Mesenchymal stem cell (in vitro differentiated cells and primary cell): ENCODE data around the gene POP7.

Experiments used
- DNase-seq: peaks from one replicate; pipeline ENCODE4 v3.0.0-alpha.2; 2013
- H2AFZ ChIP-seq: one replicate; pipeline ENCODE4 v1.6.1; 2013; ENCODE audit warnings: low read depth, mild to moderate bottlenecking, control low read depth, inconsistent platforms, low read length, moderate library complexity
- H2AK5ac ChIP-seq: 2 replicates; pipeline ENCODE4 v1.6.1; 2013; ENCODE audit warnings: low read length, moderate library complexity, mild to moderate bottlenecking, inconsistent platforms; ENCODE audit not compliant: severe bottlenecking
- H2BK120ac ChIP-seq: one replicate; pipeline ENCODE4 v1.6.1; 2013; ENCODE audit warnings: low read depth, mild to moderate bottlenecking, inconsistent platforms, low read length, moderate library complexity
- H2BK12ac ChIP-seq, 2 experiments: one replicate each; pipeline ENCODE4 v1.6.1; 2013; ENCODE audit warnings: inconsistent platforms in 2 of 2, low read length in 2 of 2, mild to moderate bottlenecking in 2 of 2, moderate library complexity in 2 of 2, control low read depth in 1 of 2
- H2BK15ac ChIP-seq: one replicate; pipeline ENCODE4 v1.6.1; 2013; ENCODE audit warnings: mild to moderate bottlenecking, low read depth, inconsistent platforms; ENCODE audit not compliant: poor library complexity, severe bottlenecking
- H2BK5ac ChIP-seq: 2 replicates; pipeline ENCODE4 v1.6.1; 2013; ENCODE audit warnings: low read depth, mild to moderate bottlenecking, low read length, control low read depth, inconsistent platforms; ENCODE audit not compliant: poor library complexity, severe bottlenecking
- H3K14ac ChIP-seq, 2 experiments: one replicate each; pipeline ENCODE4 v1.6.1; 2013; ENCODE audit warnings: inconsistent platforms in 2 of 2, low read length in 2 of 2, control low read depth in 1 of 2, mild to moderate bottlenecking in 1 of 2, moderate library complexity in 1 of 2
- H3K18ac ChIP-seq, 2 experiments: one replicate each; pipeline ENCODE4 v1.6.1; 2013; ENCODE audit warnings: inconsistent platforms in 2 of 2, low read length in 2 of 2, control low read depth in 1 of 2, low read depth in 1 of 2, mild to moderate bottlenecking in 1 of 2
- H3K23ac ChIP-seq, 2 experiments: one replicate each; pipeline ENCODE4 v1.6.1; 2013; ENCODE audit warnings: inconsistent platforms in 2 of 2, low read length in 2 of 2, mild to moderate bottlenecking in 2 of 2, moderate library complexity in 2 of 2, control low read depth in 1 of 2
- H3K27ac ChIP-seq: 2 replicates; pipeline ENCODE4 v1.5.1; 2013; ENCODE audit warnings: mild to moderate bottlenecking, moderate library complexity, low read length, control low read depth, inconsistent platforms; ENCODE audit not compliant: poor library complexity, severe bottlenecking
- H3K27me3 ChIP-seq, 2 experiments: 2 replicates each; pipeline versions ENCODE4 v1.6.1 to v1.7.0; 2013; ENCODE audit warnings: low read length in 2 of 2, mild to moderate bottlenecking in 2 of 2, moderate library complexity in 2 of 2, control low read depth in 1 of 2, inconsistent platforms in 1 of 2; ENCODE audit not compliant: control insufficient read depth in 1 of 2, insufficient read depth in 1 of 2
- H3K36me3 ChIP-seq, 2 experiments: 2 replicates each; pipeline versions ENCODE4 v1.6.1 to v1.7.0; 2013; ENCODE audit warnings: low read length in 2 of 2, control low read depth in 1 of 2, inconsistent platforms in 1 of 2, low read depth in 1 of 2, mild to moderate bottlenecking in 1 of 2; ENCODE audit not compliant: insufficient read depth in 2 of 2, control insufficient read depth in 1 of 2
- H3K4ac ChIP-seq, 2 experiments: one replicate each; pipeline ENCODE4 v1.6.1; 2013; ENCODE audit warnings: inconsistent platforms in 2 of 2, low read length in 2 of 2, mild to moderate bottlenecking in 2 of 2, moderate library complexity in 2 of 2, control low read depth in 1 of 2, low read depth in 1 of 2
- H3K4me1 ChIP-seq: 2 replicates; pipeline ENCODE4 v1.6.1; 2013; ENCODE audit warnings: low read depth, low read length, control low read depth; ENCODE audit not compliant: control insufficient read depth, insufficient read depth
- H3K4me2 ChIP-seq: 2 replicates; pipeline ENCODE4 v1.6.1; 2013; ENCODE audit warnings: low read length, mild to moderate bottlenecking, inconsistent platforms; ENCODE audit not compliant: poor library complexity, severe bottlenecking
- H3K4me3 ChIP-seq, 2 experiments: 2 replicates each; pipeline versions ENCODE4 v1.5.1 to v1.7.0; 2013; ENCODE audit warnings: low read length in 2 of 2, mild to moderate bottlenecking in 2 of 2, control low read depth in 1 of 2, low read depth in 1 of 2; ENCODE audit not compliant: insufficient read depth in 1 of 2
- H3K79me1 ChIP-seq: replicated peaks from 2 replicates; pipeline ENCODE4 v1.6.1; 2013; ENCODE audit warnings: mild to moderate bottlenecking, control low read depth, low read length, inconsistent platforms; ENCODE audit not compliant: poor library complexity, severe bottlenecking
- H3K9ac ChIP-seq: 2 replicates; pipeline ENCODE4 v1.7.0; 2013; ENCODE audit warnings: mild to moderate bottlenecking, low read length, moderate library complexity
- H3K9me3 ChIP-seq: 2 replicates; pipeline ENCODE4 v1.7.0; 2013; ENCODE audit warnings: mild to moderate bottlenecking, low read length; ENCODE audit not compliant: control insufficient read depth
- H4K8ac ChIP-seq: one replicate; pipeline ENCODE4 v1.6.1; 2013; ENCODE audit warnings: inconsistent platforms, mild to moderate bottlenecking, low read length, moderate library complexity
- H4K91ac ChIP-seq: one replicate; pipeline ENCODE4 v1.6.1; 2013; ENCODE audit warnings: mild to moderate bottlenecking, low read length, inconsistent platforms
- WGBS: methylation state at CpG from one replicate; pipeline ENCODE4 v1.1.7; 2013; ENCODE audit warnings: mixed read lengths; 5-methylcytosine and 5-hydroxymethylcytosine counted together

Gene POP7

DNA sequence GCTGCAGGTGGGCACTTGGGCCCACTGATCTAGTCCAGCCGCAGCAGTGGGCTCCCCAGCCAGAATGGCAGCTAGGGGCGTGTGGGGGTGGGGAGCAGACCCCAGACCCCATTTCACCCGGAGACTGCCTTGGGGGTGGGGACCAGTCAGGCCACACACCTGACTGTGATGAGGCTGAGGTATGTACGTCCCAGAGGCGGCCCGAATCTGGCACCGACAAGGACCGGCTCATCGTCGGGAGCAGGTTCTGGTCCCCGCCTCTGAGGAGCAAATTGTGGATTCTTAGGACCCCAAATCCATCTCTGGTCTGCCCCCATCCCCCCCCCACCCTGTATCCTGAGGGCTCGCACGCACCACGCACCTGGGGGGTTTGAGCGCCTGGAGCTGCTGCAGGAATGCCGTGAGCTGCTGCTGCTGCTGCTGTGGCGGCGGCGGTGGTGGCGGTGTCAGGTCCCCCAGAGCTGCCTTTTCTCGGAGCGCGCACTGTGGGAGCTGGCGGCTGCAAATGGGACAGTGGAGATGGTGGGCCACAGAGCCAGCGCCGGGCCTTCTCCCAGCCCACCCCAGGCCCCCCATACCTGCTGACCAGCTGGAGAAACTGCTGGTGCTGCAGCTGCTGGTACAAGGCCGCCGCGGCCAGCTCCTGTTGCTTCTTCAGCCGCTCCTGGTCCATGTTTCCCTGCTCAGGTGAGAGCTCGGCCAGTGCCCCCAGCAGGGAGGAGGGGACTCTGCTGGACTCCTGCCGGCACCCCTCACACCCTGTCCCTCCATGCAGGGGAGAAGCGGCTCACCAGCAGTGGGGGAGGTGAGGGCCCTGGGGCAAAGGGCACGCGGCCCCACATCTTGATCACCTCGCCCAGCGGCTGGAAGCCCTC, 22.0 kb upstream of the POP7 start:
- Histone ChIP-seq H3K27me3 (no peaks in the 10 kb centered on the region), H3K18ac (no peak overlapping the region), H2BK15ac (no peak overlapping the region), H2AK5ac (no peak overlapping the region), H3K9me3 (no peaks in the 10 kb centered on the region), H3K4ac (no peak overlapping the region), H4K8ac (no peak overlapping the region), H2BK5ac (no peak overlapping the region), H2BK120ac (no peak overlapping the region), H3K4me2 (no peak overlapping the region), H2BK12ac (no peak overlapping the region), H3K27ac (no peak overlapping the region), H3K4me1 (peaks cover 22% of the 10 kb centered on the region), H3K79me1 (peaks cover 34% of the 10 kb centered on the region), H3K4me3 (no peak overlapping the region), H3K36me3 (peaks cover 89 to 97% of the 10 kb centered on the region in 2 experiments), H3K9ac (no peak overlapping the region), H3K14ac (no peak overlapping the region), H4K91ac (no peak overlapping the region), H3K23ac (no peak overlapping the region), H2AFZ (no peak overlapping the region)
- WGBS, result 95% methylated on average over 35 of the region's 37 CpGs
- no peak for DNase-seq

DNA sequence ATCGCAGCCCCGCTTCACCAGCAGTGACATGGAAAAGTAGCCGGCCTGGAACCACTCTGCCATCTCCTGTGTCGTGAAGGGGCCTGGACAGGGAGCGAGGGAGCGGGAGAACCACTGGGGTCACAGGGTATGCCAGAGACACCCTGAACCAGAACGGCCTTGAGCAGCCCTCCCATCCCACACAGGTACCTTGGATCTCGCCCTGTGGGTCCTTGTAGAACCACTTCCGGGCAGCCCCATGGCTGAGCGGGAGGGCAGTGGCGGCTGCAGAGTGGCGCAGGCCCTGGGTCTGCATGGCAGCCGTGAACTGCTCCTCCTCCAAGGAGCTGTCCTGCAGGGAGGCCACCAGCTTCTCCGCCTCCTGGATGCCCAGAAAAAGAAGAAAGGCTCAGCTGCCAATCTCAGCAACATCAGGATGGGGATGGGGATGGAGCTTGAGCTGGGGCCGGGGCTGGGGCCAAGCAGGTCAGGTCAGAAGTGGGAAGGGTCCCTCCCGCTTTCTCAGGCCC, 21.3 kb upstream of the POP7 start:
- no peak overlapping the region for H3K18ac ChIP-seq

DNA sequence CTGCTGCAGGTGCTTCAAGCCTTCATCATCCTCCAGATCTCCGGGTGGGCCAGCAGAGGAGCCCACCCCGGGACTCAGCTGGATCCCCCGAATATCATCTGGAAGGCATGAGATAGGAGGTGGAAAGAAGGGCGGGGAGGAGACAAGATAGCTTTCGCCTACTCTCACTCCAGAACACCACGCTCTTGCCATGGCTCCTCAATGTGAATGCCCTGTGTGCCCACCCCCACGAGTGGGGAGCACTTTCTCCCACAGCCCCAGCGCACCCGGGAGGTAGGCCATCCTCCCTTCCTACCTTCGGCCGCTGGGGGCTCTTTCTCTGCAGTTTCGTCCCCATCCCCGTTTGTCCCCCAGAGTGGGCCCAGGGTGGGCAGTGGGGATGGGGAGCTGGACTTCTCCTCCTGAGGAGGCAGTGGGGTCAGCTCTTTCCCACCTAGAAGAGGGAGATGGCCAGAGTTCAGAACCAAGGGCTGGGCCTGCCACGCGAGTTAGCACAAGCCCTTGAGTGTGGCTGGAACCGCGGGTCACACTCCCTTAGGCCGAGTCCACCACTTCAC, 20.8 kb upstream of the POP7 start:
- Histone ChIP-seq H3K4me1 (peaks cover 25% of the 10 kb centered on the region), H3K23ac (no peak overlapping the region), H3K9ac (no peak overlapping the region), H4K91ac (no peak overlapping the region), H2AFZ (no peak overlapping the region), H3K36me3 (peaks cover 85 to 94% of the 10 kb centered on the region in 2 experiments), H3K14ac (no peak overlapping the region), H3K9me3 (no peaks in the 10 kb centered on the region), H2BK12ac (no peak overlapping the region), H3K18ac (no peak overlapping the region), H2BK120ac (no peak overlapping the region), H3K4ac (no peak overlapping the region), H3K27ac (no peak overlapping the region), H2AK5ac (no peak overlapping the region), H4K8ac (no peak overlapping the region), H3K79me1 (peaks cover 35% of the 10 kb centered on the region), H2BK5ac (no peak overlapping the region), H3K4me2 (no peak overlapping the region), H2BK15ac (no peak overlapping the region), H3K27me3 (no peaks in the 10 kb centered on the region), H3K4me3 (no peak overlapping the region)
- DNase-seq, result no peak
- WGBS, result 92% methylated on average over 17 of the region's 18 CpGs

More for the DNA sequence above, 21.3 kb upstream of the POP7 start:
- H3K4me2 ChIP-seq, result no peak overlapping the region
- H3K4me1 ChIP-seq, result peaks cover 25% of the 10 kb centered on the region
- H2AFZ ChIP-seq, result no peak overlapping the region
- no peak overlapping the region for H2AK5ac ChIP-seq
- H3K36me3 ChIP-seq, result peaks cover 89 to 97% of the 10 kb centered on the region in 2 experiments
- H3K27ac ChIP-seq, result no peak overlapping the region
- no peaks in the 10 kb centered on the region for H3K9me3 ChIP-seq
- no peak overlapping the region for H3K4ac ChIP-seq
- no peak overlapping the region for H2BK120ac ChIP-seq
- H3K9ac ChIP-seq, result no peak overlapping the region
- no peak overlapping the region for H4K91ac ChIP-seq
- H4K8ac ChIP-seq, result no peak overlapping the region
- DNase-seq, result no peak
- no peak overlapping the region for H3K14ac ChIP-seq
- 93% methylated on average over 15 of the region's 16 CpGs for WGBS
- no peak overlapping the region for H2BK5ac ChIP-seq
- no peak overlapping the region for H3K23ac ChIP-seq
- peaks cover 35% of the 10 kb centered on the region for H3K79me1 ChIP-seq
- H3K4me3 ChIP-seq, result no peak overlapping the region
- no peak overlapping the region for H2BK15ac ChIP-seq
- no peak overlapping the region for H2BK12ac ChIP-seq
- H3K27me3 ChIP-seq, result no peaks in the 10 kb centered on the region

DNA sequence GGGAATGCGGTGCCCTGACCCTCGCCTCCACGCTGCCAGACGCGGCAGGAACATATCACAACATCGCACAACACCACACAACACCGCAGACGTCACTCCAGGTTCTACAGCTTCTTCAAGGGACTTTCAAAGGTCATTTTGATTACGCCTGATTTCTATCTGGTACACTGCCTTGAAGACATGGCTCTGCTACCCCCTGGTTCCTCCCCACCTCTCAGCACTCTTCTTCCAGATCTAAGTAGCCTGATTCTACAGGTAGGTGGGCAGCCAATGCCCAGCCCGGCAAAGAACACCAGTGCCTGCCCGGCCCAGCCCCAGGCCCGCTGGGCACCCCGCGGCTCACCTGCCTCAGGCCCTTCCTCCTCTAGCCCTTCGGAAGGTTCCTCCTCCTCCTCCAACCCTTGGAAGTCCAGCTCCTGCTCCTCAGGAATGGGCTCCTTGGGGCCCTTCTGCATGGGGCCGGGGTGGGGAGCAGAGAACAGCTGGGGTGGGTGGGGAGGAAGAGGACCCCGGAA, 20.2 kb upstream of the POP7 start:
- no peak overlapping the region for H2AK5ac ChIP-seq
- H3K36me3 ChIP-seq, result peaks cover 82 to 89% of the 10 kb centered on the region in 2 experiments
- H3K27me3 ChIP-seq, result no peaks in the 10 kb centered on the region
- H3K4me2 ChIP-seq, result no peak overlapping the region
- no peak overlapping the region for H4K8ac ChIP-seq
- H2BK12ac ChIP-seq, result no peak overlapping the region
- H3K4me1 ChIP-seq, result peaks cover 25% of the 10 kb centered on the region
- 92% methylated on average over 12 of the region's 17 CpGs for WGBS
- H3K4ac ChIP-seq, result no peak overlapping the region
- H4K91ac ChIP-seq, result no peak overlapping the region
- no peak overlapping the region for H2BK15ac ChIP-seq
- H2BK120ac ChIP-seq, result no peak overlapping the region
- H2AFZ ChIP-seq, result no peak overlapping the region
- no peak overlapping the region for H3K23ac ChIP-seq
- no peak overlapping the region for H3K18ac ChIP-seq
- no peak overlapping the region for H3K14ac ChIP-seq
- no peak overlapping the region for H3K9ac ChIP-seq
- no peak overlapping the region for H3K27ac ChIP-seq
- no peaks in the 10 kb centered on the region for H3K9me3 ChIP-seq
- no peak overlapping the region for H3K4me3 ChIP-seq
- H3K79me1 ChIP-seq, result peaks cover 36% of the 10 kb centered on the region
- H2BK5ac ChIP-seq, result no peak overlapping the region
- no peak for DNase-seq
